Suprapubic skin (tissue), 4 donors: ENCODE results near the gene NRCAM. TPM values are rescaled to one million over a fixed set of nuclear protein-coding genes. Genes with fewer than 3 reads are reported as not detected.

Source experiments
- DNase-seq, 2 donors: peaks; one replicate each; pipeline ENCODE4 v3.0.0-alpha.2; 2019; ENCODE audit warnings: low spot score in 2 of 2
- H3K27ac ChIP-seq: fragments of 200-600 bp; sonication (generic); one replicate; pipeline ENCODE4 v1.5.1; 2019
- H3K27me3 ChIP-seq: fragments of 200-600 bp; sonication (generic); one replicate; pipeline ENCODE4 v1.5.1; 2019
- H3K36me3 ChIP-seq: fragments of 200-600 bp; sonication (generic); one replicate; pipeline ENCODE4 v1.5.1; 2019
- H3K4me1 ChIP-seq: fragments of 200-600 bp; sonication (generic); one replicate; pipeline ENCODE4 v1.5.1; 2019
- H3K4me3 ChIP-seq: fragments of 200-600 bp; sonication (generic); one replicate; pipeline ENCODE4 v1.5.1; 2019; ENCODE audit warnings: mild to moderate bottlenecking
- H3K9me3 ChIP-seq: fragments of 200-600 bp; sonication (generic); one replicate; pipeline ENCODE4 v1.5.1; 2019
- CTCF ChIP-seq, 2 donors: fragments of 200-600 bp in 1 of 2; fragments of 450-650 bp in 1 of 2; sonication (generic) in 1 of 2; IDR thresholded peaks; one replicate each; pipeline ENCODE4 v1.5.1; 2016 to 2019; ENCODE audit warnings: antibody characterized with exemption in 2 of 2, mild to moderate bottlenecking in 1 of 2, moderate library complexity in 1 of 2
- EP300 ChIP-seq: sonication (generic); formaldehyde crosslinking; IDR thresholded peaks from one replicate; pipeline ENCODE4 v1.6.1; 2017; ENCODE audit warnings: antibody characterized with exemption
- POLR2A ChIP-seq, 2 donors: fragments of 450-650 bp; IDR thresholded peaks; one replicate each; pipeline ENCODE4 v1.6.1; 2017; ENCODE audit warnings: antibody characterized with exemption in 2 of 2, mild to moderate bottlenecking in 2 of 2, moderate library complexity in 2 of 2
- POLR2AphosphoS5 ChIP-seq, 3 donors: sonication (generic); formaldehyde crosslinking; IDR thresholded peaks; one replicate each; pipeline ENCODE4 v1.6.1; 2017; ENCODE audit warnings: antibody characterized with exemption in 3 of 3
- WGBS: methylation state at CpG from one replicate; pipeline ENCODE4 v1.1.5; 2018; 5-methylcytosine and 5-hydroxymethylcytosine counted together
- total RNA-seq, 4 donors: library from RNA; depleted of rRNA; stranded (reverse); fragments of >200 nt; gene quantifications; one replicate each; pipeline ENCODE4 v1.1.0, GENCODE V29; 2016

NRCAM gene
- total RNA-seq, 4 donors from 2014 or later, result 2.3 to 7.2 (median 2.8) TPM

- TF ChIP-seq CTCF (IDR thresholded peaks at IDR 0.05) (no peak), POLR2A (IDR thresholded peaks at IDR 0.05) (no peak), POLR2AphosphoS5 (IDR thresholded peaks at IDR 0.05) (no peak), EP300 (no peak)
- no peak for DNase-seq
- Histone ChIP-seq H3K9me3 (no peaks in the 10 kb centered on the region), H3K27ac (no peak overlapping the region), H3K36me3 (peaks cover 7% of the 10 kb centered on the region), H3K4me3 (no peak overlapping the region), H3K4me1 (peaks cover 4% of the 10 kb centered on the region), H3K27me3 (no peaks in the 10 kb centered on the region)
- WGBS, result 96% methylated on average over 3 of the region's 3 CpGs
These were observed 354.5 kb downstream of the NRCAM start for GRCh38 chr7:108101759-108102158.

- no peak overlapping the region for H3K27ac ChIP-seq
These were observed 356.5 kb downstream of the NRCAM start for GRCh38 chr7:108099713-108100112.

GRCh38 chr7:108097703-108098102 lies 358.5 kb downstream of the NRCAM start:
- H3K9me3 ChIP-seq, result no peaks in the 10 kb centered on the region
- TF ChIP-seq POLR2AphosphoS5 (IDR thresholded peaks at IDR 0.05) (no peak), CTCF (IDR thresholded peaks at IDR 0.05) (peak in 1 of 2 donors; percentile 8), POLR2A (IDR thresholded peaks at IDR 0.05) (no peak), EP300 (no peak)
- no peak overlapping the region for H3K27ac ChIP-seq
- no peak overlapping the region for H3K4me3 ChIP-seq
- H3K27me3 ChIP-seq, result no peaks in the 10 kb centered on the region
- DNase-seq, result no peak
- peaks cover 18% of the 10 kb centered on the region for H3K4me1 ChIP-seq
- WGBS, result 84% methylated on average over 7 of the region's 7 CpGs
- peaks cover 5% of the 10 kb centered on the region for H3K36me3 ChIP-seq

More at GRCh38 chr7:108099713-108100112, 356.5 kb downstream of the NRCAM start:
- DNase-seq, result no peak
- WGBS, result 68% methylated on average over 1 of the region's 1 CpG
- no peak for TF ChIP-seq POLR2A (IDR thresholded peaks at IDR 0.05)
- H3K4me3 ChIP-seq, result no peak overlapping the region
- H3K9me3 ChIP-seq, result no peaks in the 10 kb centered on the region
- peaks cover 5% of the 10 kb centered on the region for H3K36me3 ChIP-seq
- no peaks in the 10 kb centered on the region for H3K27me3 ChIP-seq
- peaks cover 18% of the 10 kb centered on the region for H3K4me1 ChIP-seq

Other genes with a start within 250 kb of the NRCAM start
- 10 to 100 TPM; 28.1 to 49.8 (median 41.5) TPM for gene PNPLA8, start 69.7 kb upstream of the NRCAM start, total RNA-seq
- 10 to 100 TPM; 12.8 to 27.2 (median 19.8) TPM for gene THAP5, start 113.3 kb upstream of the NRCAM start, total RNA-seq
- gene DNAJB9, start 113.4 kb upstream of the NRCAM start, total RNA-seq, result 10 to 100 TPM in 3 of 4 donors, 1 to 10 TPM in 1; 9.5 to 33.5 (median 24.0) TPM